Activated naive CD8-positive, alpha-beta T cell treated with anti-CD3 and anti-CD28 coated beads for 36 hours (primary cell): ENCODE measurements around the gene SLC39A3. TPM values are rescaled to one million over a fixed set of nuclear protein-coding genes. Genes with fewer than 3 reads are reported as not detected.

ENCODE experiments used
- DNase-seq: peaks from one replicate; pipeline ENCODE4 v3.0.0; 2021
- H3K27ac Mint-ChIP-seq: one replicate; pipeline ENCODE4 v1.8.0; 2022; ENCODE audit warnings: mild to moderate bottlenecking, moderate library complexity, mixed read lengths
- H3K27me3 Mint-ChIP-seq: one replicate; pipeline ENCODE4 v1.8.0; 2022; ENCODE audit warnings: mild to moderate bottlenecking, mixed read lengths
- H3K36me3 Mint-ChIP-seq: one replicate; pipeline ENCODE4 v1.8.0; 2021; ENCODE audit warnings: mild to moderate bottlenecking, mixed read lengths
- H3K4me1 Mint-ChIP-seq: one replicate; pipeline ENCODE4 v1.8.0; 2021; ENCODE audit warnings: mixed read lengths
- H3K4me3 Mint-ChIP-seq: one replicate; pipeline ENCODE4 v1.8.0; 2022; ENCODE audit warnings: mild to moderate bottlenecking, moderate library complexity, mixed read lengths
- H3K9me3 Mint-ChIP-seq: one replicate; pipeline ENCODE4 v1.8.0; 2022; ENCODE audit warnings: mixed read lengths
- total RNA-seq, 2 experiments: library from RNA; stranded (reverse); gene quantifications; one replicate each; pipeline ENCODE4 v1.2.3, GENCODE V29; 2021

The SLC39A3 gene
- total RNA-seq, 2 experiments from 2014 or later = 50.5 to 52.1 TPM

DNA sequence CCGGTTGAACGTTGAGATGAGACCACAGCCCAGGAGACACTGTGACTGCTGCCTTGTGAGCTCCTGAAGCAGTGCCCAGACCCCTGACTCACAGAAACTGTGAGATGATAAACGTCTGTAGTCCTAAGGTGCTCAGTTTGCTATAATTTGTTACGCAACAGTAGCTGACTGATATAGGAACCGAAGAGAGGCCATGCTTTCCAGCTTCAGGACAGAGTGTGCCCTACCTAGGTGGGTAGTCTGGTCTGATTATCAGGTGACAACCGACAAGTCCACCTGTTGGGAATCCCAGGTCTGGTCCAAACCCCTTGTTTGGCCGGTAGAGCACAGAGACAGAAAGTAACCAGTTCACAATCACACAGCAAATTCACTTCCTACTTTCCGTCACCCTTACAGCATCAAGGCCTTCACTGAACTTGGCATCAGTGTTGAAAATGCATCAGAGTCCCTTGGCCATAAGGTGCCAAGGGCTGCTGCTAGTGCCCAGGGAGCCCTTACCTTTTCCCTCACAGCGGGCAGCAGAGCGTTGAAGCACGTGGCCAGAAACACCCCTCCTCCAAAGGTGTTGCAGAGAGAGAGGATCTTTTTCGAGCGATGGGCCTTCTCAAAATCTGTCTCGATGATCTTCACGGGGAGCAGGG lies 3.1 kb downstream of the SLC39A3 start:
- H3K36me3 Mint-ChIP-seq = peaks cover 39% of the 10 kb centered on the region
- H3K27me3 Mint-ChIP-seq = no peaks in the 10 kb centered on the region
- peaks cover 8% of the 10 kb centered on the region for H3K4me1 Mint-ChIP-seq
- no peaks in the 10 kb centered on the region for H3K9me3 Mint-ChIP-seq
- no peak for DNase-seq
- no peak overlapping the region for H3K27ac Mint-ChIP-seq
- H3K4me3 Mint-ChIP-seq = no peak overlapping the region

DNA sequence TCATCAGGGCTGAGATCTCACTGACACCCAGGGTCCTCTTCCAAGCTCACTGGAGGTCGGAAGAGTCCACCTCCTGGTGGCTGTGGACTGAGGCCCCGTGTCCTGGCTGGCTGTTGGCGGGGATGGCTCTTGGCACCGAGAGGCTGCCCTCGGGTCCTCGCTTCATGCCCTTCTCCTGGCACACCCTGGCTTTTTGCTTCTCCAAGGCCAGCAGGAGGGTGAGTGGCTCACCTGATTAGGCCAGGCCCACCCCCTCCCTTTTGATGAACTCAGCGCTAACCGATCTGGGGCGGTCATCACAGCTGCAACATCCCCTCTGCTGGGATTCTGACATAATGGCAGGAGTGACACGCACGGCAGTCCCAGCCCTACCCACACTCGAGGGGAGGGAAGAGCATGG lies 4.4 kb downstream of the SLC39A3 start:
- H3K27me3 Mint-ChIP-seq = no peaks in the 10 kb centered on the region
- peaks cover 8% of the 10 kb centered on the region for H3K4me1 Mint-ChIP-seq
- DNase-seq = no peak
- H3K27ac Mint-ChIP-seq = no peak overlapping the region
- H3K4me3 Mint-ChIP-seq = no peak overlapping the region
- no peaks in the 10 kb centered on the region for H3K9me3 Mint-ChIP-seq
- H3K36me3 Mint-ChIP-seq = peaks cover 39% of the 10 kb centered on the region

- Mint-ChIP-seq H3K4me1 (peaks cover 5% of the 10 kb centered on the region), H3K9me3 (no peaks in the 10 kb centered on the region), H3K27me3 (no peaks in the 10 kb centered on the region), H3K27ac (no peak overlapping the region), H3K36me3 (peaks cover 39% of the 10 kb centered on the region), H3K4me3 (no peak overlapping the region)
- no peak for DNase-seq
Measured at GRCh38 chr19:2734589-2735288, 5.1 kb downstream of the SLC39A3 start.

DNA sequence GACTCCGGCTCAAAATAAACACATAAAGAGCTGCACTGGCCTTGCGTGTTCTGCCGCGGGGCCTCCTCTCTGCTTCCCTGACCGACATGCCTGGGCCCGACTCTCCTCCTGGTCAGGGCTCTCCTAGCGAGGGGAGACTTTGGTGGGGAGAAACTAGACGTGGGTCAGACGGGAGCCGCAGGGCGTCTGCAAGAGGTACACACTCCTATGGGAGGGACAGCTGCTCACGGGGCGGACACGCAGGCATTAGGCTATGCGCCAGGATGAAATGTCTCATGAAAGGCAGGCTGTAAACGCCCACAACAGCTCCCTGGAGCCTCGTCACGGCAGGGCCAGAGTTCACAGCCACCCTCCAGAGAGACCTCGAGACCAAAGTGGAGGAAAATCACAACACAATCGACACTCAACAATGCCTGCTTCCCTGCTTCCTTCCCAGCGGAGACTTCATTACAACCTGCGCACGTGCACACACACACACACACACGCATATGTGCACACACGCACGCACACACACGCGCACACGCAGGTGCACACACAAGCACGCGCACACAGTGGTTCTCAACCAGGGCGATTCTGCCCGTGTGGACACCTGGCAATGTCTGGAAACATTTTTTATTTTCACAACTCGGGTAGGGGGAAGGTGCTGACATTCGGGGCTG lies 5.8 kb downstream of the SLC39A3 start:
- Mint-ChIP-seq H3K4me3 (no peak overlapping the region), H3K4me1 (peaks cover 5% of the 10 kb centered on the region)

GRCh38 chr19:2732883-2733282 lies 6.9 kb downstream of the SLC39A3 start:
- H3K4me1 Mint-ChIP-seq = no peaks in the 10 kb centered on the region
- H3K36me3 Mint-ChIP-seq = peaks cover 28% of the 10 kb centered on the region
- no peak overlapping the region for H3K4me3 Mint-ChIP-seq
- H3K27ac Mint-ChIP-seq = no peak overlapping the region
- no peaks in the 10 kb centered on the region for H3K27me3 Mint-ChIP-seq
- H3K9me3 Mint-ChIP-seq = no peaks in the 10 kb centered on the region
- DNase-seq = no peak

More for the DNA sequence above, 5.8 kb downstream of the SLC39A3 start:
- Mint-ChIP-seq H3K27me3 (no peaks in the 10 kb centered on the region), H3K9me3 (no peaks in the 10 kb centered on the region), H3K36me3 (peaks cover 35% of the 10 kb centered on the region), H3K27ac (no peak overlapping the region)
- DNase-seq = no peak

- H3K27ac Mint-ChIP-seq = no peak overlapping the region
- H3K4me1 Mint-ChIP-seq = no peaks in the 10 kb centered on the region
- H3K36me3 Mint-ChIP-seq = peaks cover 26% of the 10 kb centered on the region
- H3K9me3 Mint-ChIP-seq = no peaks in the 10 kb centered on the region
- no peak overlapping the region for H3K4me3 Mint-ChIP-seq
- no peaks in the 10 kb centered on the region for H3K27me3 Mint-ChIP-seq
- DNase-seq = no peak
Measured at GRCh38 chr19:2732157-2732725, 7.6 kb downstream of the SLC39A3 start.

- Mint-ChIP-seq H3K4me1 (peaks cover 2% of the 10 kb centered on the region), H3K4me3 (no peak overlapping the region), H3K27ac (no peak overlapping the region), H3K36me3 (peaks cover 17% of the 10 kb centered on the region), H3K9me3 (no peaks in the 10 kb centered on the region), H3K27me3 (peaks cover 3% of the 10 kb centered on the region)
- DNase-seq = no peak
Measured at GRCh38 chr19:2731181-2731995, 8.4 kb downstream of the SLC39A3 start.

DNA sequence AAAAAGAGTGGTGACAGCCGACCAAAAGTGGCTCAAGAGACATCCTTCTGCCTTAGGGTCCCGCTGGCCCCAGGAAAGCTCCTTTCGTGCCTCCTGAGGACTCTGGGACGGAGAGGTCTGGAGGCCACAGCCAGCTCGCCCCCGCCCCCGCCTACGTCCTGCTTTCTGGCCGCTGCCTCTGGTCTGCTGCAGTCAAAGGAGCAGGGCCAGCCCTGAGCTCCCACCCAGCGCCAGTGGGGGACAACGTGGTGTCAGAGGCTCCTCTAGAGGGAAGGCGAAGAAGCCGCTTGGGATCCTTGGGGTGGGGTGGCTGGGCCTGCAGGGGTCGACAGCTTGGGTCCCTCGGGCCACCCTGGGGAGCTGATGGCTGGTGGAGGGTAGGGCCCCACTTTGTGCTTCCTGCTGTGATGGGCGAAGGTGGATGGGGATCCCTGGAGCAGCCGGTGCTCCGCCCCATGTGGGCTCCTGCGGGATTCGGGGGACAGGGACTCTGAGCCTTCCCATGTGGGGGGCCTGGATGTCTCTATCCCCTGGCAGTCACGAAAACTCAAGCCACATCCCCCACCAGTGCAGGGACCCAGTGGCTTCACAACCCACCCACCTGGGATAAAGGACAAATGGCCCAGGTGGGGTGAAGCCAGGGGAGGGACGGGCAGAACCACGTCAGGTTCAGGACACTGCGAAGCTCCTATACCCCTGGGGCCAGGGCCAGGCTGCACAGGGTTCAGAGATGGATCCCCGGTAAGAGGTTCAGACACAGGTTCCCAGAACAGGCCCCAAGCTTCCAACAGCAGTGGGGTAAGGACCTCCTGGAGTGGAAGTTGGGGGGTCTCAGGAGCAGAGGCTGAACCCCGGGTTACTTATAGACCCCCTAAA lies 9.6 kb downstream of the SLC39A3 start:
- peaks cover 11% of the 10 kb centered on the region for H3K27me3 Mint-ChIP-seq
- H3K36me3 Mint-ChIP-seq = peaks cover 8% of the 10 kb centered on the region
- H3K27ac Mint-ChIP-seq = no peak overlapping the region

GRCh38 chr19:2728783-2729387 lies 10.9 kb downstream of the SLC39A3 start:
- H3K4me1 Mint-ChIP-seq = peaks cover 2% of the 10 kb centered on the region

More for the DNA sequence above, 9.6 kb downstream of the SLC39A3 start:
- Mint-ChIP-seq H3K9me3 (no peaks in the 10 kb centered on the region), H3K4me3 (no peak overlapping the region), H3K4me1 (peaks cover 2% of the 10 kb centered on the region)
- no peak for DNase-seq

GRCh38 chr19:2727640-2727944 lies 12.2 kb downstream of the SLC39A3 start:
- Mint-ChIP-seq H3K27me3 (peaks cover 25% of the 10 kb centered on the region), H3K4me3 (no peak overlapping the region), H3K27ac (no peak overlapping the region), H3K4me1 (peaks cover 2% of the 10 kb centered on the region), H3K36me3 (no peaks in the 10 kb centered on the region), H3K9me3 (no peaks in the 10 kb centered on the region)
- DNase-seq = no peak

More at GRCh38 chr19:2728783-2729387, 10.9 kb downstream of the SLC39A3 start:
- Mint-ChIP-seq H3K27ac (no peak overlapping the region), H3K4me3 (no peak overlapping the region), H3K27me3 (peaks cover 20% of the 10 kb centered on the region), H3K36me3 (peaks cover under 1% of the 10 kb centered on the region), H3K9me3 (no peaks in the 10 kb centered on the region)
- DNase-seq = no peak

DNA sequence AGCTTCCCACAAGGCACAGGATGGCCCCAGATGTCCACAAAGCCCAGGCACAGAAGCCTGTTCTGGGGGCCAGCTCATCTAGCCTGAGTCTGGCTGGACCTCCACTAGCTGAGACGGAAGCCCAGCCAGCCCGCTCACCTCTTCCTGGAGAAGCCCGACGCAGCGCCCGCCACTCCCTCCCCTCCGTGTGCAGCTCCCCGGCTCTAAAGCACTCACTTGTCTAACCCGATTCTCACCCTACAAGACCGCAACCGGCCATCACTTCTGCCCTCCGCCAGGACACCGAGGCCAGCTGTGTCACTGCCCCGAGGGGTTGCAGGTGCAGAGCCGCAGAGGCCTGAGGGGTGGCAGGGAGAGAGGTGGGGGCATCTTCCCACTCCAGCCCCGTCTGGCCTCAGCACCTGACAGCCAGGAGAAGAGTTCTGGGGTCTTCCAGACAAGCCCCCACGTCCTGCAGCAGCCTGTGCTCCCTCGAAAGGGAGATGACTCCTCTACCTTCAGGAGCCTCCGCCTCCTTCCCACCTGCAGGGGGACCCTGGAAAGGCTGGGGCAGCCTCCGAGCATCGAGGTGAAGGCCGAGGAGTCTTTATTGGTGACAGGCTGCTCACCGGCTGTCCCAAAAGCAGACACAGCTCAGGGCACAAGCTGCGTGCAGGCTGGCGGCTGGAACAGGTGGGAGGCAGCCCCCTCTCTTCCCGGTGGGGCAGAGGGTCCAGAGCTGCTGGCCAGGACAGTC lies 12.7 kb downstream of the SLC39A3 start:
- H3K4me1 Mint-ChIP-seq = peaks cover 2% of the 10 kb centered on the region
- no peaks in the 10 kb centered on the region for H3K36me3 Mint-ChIP-seq
- H3K27ac Mint-ChIP-seq = no peak overlapping the region
- DNase-seq = no peak
- peaks cover 29% of the 10 kb centered on the region for H3K27me3 Mint-ChIP-seq
- no peak overlapping the region for H3K4me3 Mint-ChIP-seq
- no peaks in the 10 kb centered on the region for H3K9me3 Mint-ChIP-seq

GRCh38 chr19:2726160-2726855 lies 13.5 kb downstream of the SLC39A3 start:
- Mint-ChIP-seq H3K27me3 (peaks cover 35% of the 10 kb centered on the region), H3K36me3 (no peaks in the 10 kb centered on the region), H3K4me1 (peaks cover 2% of the 10 kb centered on the region), H3K4me3 (no peak overlapping the region), H3K9me3 (no peaks in the 10 kb centered on the region), H3K27ac (no peak overlapping the region)
- DNase-seq = no peak

DNA sequence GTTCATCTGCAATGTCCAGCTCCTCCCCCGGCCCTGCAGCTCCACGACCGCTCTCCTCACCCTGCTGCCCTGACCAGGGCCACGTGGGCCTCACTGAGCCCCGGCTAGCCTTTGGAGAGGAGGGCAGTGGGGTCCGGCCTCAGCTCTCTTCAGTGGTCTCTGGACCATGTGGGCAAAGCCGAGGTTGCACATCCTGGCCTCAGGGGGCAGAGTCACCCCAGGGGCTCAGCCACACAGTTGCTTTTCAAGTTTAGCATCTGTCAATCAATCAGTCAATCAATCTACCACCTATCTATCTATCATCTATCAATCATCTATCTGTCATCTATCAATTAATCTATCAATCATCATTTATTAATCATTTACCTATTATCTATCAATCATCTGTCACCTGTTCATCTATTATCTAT lies 15.7 kb downstream of the SLC39A3 start:
- no peak overlapping the region for H3K4me3 Mint-ChIP-seq
- no peak for DNase-seq
- no peaks in the 10 kb centered on the region for H3K36me3 Mint-ChIP-seq
- no peak overlapping the region for H3K27ac Mint-ChIP-seq
- H3K4me1 Mint-ChIP-seq = peaks cover 2% of the 10 kb centered on the region
- no peaks in the 10 kb centered on the region for H3K9me3 Mint-ChIP-seq
- peaks cover 49% of the 10 kb centered on the region for H3K27me3 Mint-ChIP-seq
